K562 (cell line): ENCODE results near the gene CAMP. TPM values are rescaled to one million over a fixed set of nuclear protein-coding genes. Genes with fewer than 3 reads are reported as not detected.

Experiments used
- ATAC-seq: fragments of 200-7000 bp; cut with Tn5 transposase; 3 replicates; pipeline ENCODE4 v1.9.1; 2020; ENCODE audit warnings: moderate library complexity
- BruUV-seq: library from RNA; stranded (reverse); fragments of 400-500 nt; replicated peaks from 2 replicates; lab custom pipeline; 2021; lab: Mats Ljungman, UMichigan
- CTCF ChIA-PET: fragments of 300-600 bp; formaldehyde crosslinking; extraction: SDS; loops from one replicate; lab custom pipeline; 2021; ENCODE audit warnings: low intra/inter-chr PET ratio; lab: Yijun Ruan, JAX
- POLR2A ChIA-PET: fragments of 300-600, 350-650 bp; sonication (Branson Sonifier 250); formaldehyde crosslinking; extraction: SDS; loops from one replicate; lab custom pipeline; 2021; ENCODE audit warnings: antibody characterized with exemption, inconsistent platforms; lab: Yijun Ruan, JAX
- DNase-seq, 4 experiments: peaks; one replicate each; pipeline versions ENCODE4 v3.0.0 to v3.0.0-alpha.2; 2011 to 2018; ENCODE audit warnings: low spot score in 3 of 4, mixed read lengths in 3 of 4; ENCODE audit errors: extremely low read depth in 1 of 4
- FAIRE-seq: peaks from 2 replicates; lab custom pipeline; 2011; peaks lifted over from hg19 to GRCh38; lab: Jason Lieb, UNC
- H2AFZ ChIP-seq: 2 replicates; pipeline ENCODE4 v1.6.0; 2011; ENCODE audit warnings: low read depth, low read length, control low read depth, inconsistent platforms
- H3K27ac ChIP-seq: fragments of 200-600 bp; 3 replicates; pipeline ENCODE4 v1.8.0; 2011; ENCODE audit warnings: low read depth, mild to moderate bottlenecking, control low read depth, inconsistent platforms, low read length, moderate library complexity, mixed read lengths; ENCODE audit errors: extremely low read depth
- H3K27me3 ChIP-seq, 2 experiments: fragments of 300-600 bp in 1 of 2; 2 replicates in 1 of 2; 3 replicates in 1 of 2; pipeline versions ENCODE4 v1.6.0 to v1.8.0; 2011; ENCODE audit warnings: inconsistent platforms in 2 of 2, low read length in 2 of 2, mild to moderate bottlenecking in 1 of 2, mixed read lengths in 1 of 2, moderate library complexity in 1 of 2; ENCODE audit not compliant: control insufficient read depth in 2 of 2, insufficient read depth in 2 of 2
- H3K36me3 ChIP-seq: fragments of 300-600 bp; 3 replicates; pipeline ENCODE4 v1.8.0; 2011; ENCODE audit warnings: mild to moderate bottlenecking, low read length, inconsistent platforms; ENCODE audit not compliant: control insufficient read depth, insufficient read depth
- H3K4me1 ChIP-seq, 2 experiments: fragments of 200-600 bp in 1 of 2; replicated peaks in 1 of 2; 2 replicates in 1 of 2; 3 replicates in 1 of 2; pipeline versions ENCODE4 v1.5.1 to v1.8.0; 2011; ENCODE audit warnings: inconsistent platforms in 2 of 2, low read length in 2 of 2, mild to moderate bottlenecking in 1 of 2, mixed read lengths in 1 of 2, moderate library complexity in 1 of 2; ENCODE audit not compliant: control insufficient read depth in 2 of 2, insufficient read depth in 2 of 2
- H3K4me2 ChIP-seq: 2 replicates; pipeline ENCODE4 v1.6.1; 2011; ENCODE audit warnings: low read length, control low read depth, inconsistent platforms, mixed read lengths; ENCODE audit not compliant: insufficient read depth
- H3K4me3 ChIP-seq: fragments of 200-600 bp; sonication (generic), shearing (Covaris generic); 2 replicates; pipeline ENCODE4 v1.5.1; 2016; ENCODE audit warnings: control low read depth, inconsistent platforms
- H3K79me2 ChIP-seq: fragments of 200-600 bp; 3 replicates; pipeline ENCODE4 v1.8.0; 2011; ENCODE audit warnings: low read length, inconsistent platforms; ENCODE audit not compliant: control insufficient read depth, insufficient read depth
- H3K9ac ChIP-seq, 2 experiments: 2 replicates each; pipeline versions ENCODE4 v1.6.0 to v1.6.1; 2011; ENCODE audit warnings: low read depth in 2 of 2, low read length in 2 of 2, control low read depth in 1 of 2, inconsistent platforms in 1 of 2, mild to moderate bottlenecking in 1 of 2, mixed read lengths in 1 of 2; ENCODE audit not compliant: insufficient read depth in 1 of 2
- H3K9me1 ChIP-seq: one replicate; pipeline ENCODE4 v1.6.0; 2011; ENCODE audit warnings: inconsistent platforms, mild to moderate bottlenecking, low read length, moderate library complexity; ENCODE audit not compliant: control insufficient read depth, insufficient read depth
- H3K9me3 ChIP-seq: replicated peaks from 2 replicates; pipeline ENCODE4 v1.5.1; 2011; ENCODE audit warnings: low read depth, low read length, inconsistent platforms; ENCODE audit not compliant: control insufficient read depth, insufficient read depth
- H4K20me1 ChIP-seq: replicated peaks from 2 replicates; pipeline ENCODE4 v1.6.1; 2011; ENCODE audit warnings: low read length, inconsistent platforms, mixed read lengths; ENCODE audit not compliant: control insufficient read depth, insufficient read depth
- BRF1 ChIP-seq: IDR thresholded peaks from 3 replicates; pipeline ENCODE4 v1.6.1; 2011; ENCODE audit warnings: borderline replicate concordance, mild to moderate bottlenecking; ENCODE audit not compliant: insufficient read length; ENCODE audit errors: extremely low read depth
- C11orf30 ChIP-seq: fragments of 450-650 bp; IDR thresholded peaks from 2 replicates; pipeline ENCODE4 v1.6.1; 2016; ENCODE audit warnings: low read depth, mild to moderate bottlenecking
- CHD4 ChIP-seq: fragments of 200-600 bp; sonication (generic); IDR thresholded peaks from 3 replicates; pipeline ENCODE4 v1.6.1; 2012; ENCODE audit warnings: low read depth, mild to moderate bottlenecking, mixed read lengths, low read length, inconsistent platforms; ENCODE audit not compliant: insufficient read depth, insufficient replicate concordance, poor library complexity, severe bottlenecking
- FOXP1 ChIP-seq: sonication (generic); formaldehyde crosslinking; IDR thresholded peaks from 2 replicates; pipeline ENCODE4 v1.8.0; 2022; ENCODE audit warnings: mild to moderate bottlenecking, missing genetic modification reagents
- GABPB2 ChIP-seq: fragments of 250-450 bp; sonication (Bioruptor Pico); conservative IDR thresholded peaks from 2 replicates; pipeline ENCODE4 v1.5.1; 2021; ENCODE audit warnings: mild to moderate bottlenecking
- HBP1 ChIP-seq: fragments of 450-650 bp; formaldehyde crosslinking; IDR thresholded peaks from 2 replicates; pipeline ENCODE4 v1.4.0; 2022; ENCODE audit warnings: missing genetic modification characterization
- HNRNPUL1 ChIP-seq: fragments of 200-400 bp; formaldehyde crosslinking; IDR thresholded peaks from 2 replicates; pipeline ENCODE4 v1.6.1; 2017; ENCODE audit warnings: low read length
- MAFF ChIP-seq: IDR thresholded peaks from 2 replicates; pipeline ENCODE4 v1.6.1; 2012; ENCODE audit warnings: low read length, improper control_type of control experiment
- MAFG ChIP-seq: fragments of 450-650 bp; conservative IDR thresholded peaks from 2 replicates; pipeline ENCODE4 v1.6.1; 2016; ENCODE audit warnings: missing genetic modification characterization, missing compliant biosample characterization
- MAFK ChIP-seq: IDR thresholded peaks from 2 replicates; pipeline ENCODE4 v1.6.1; 2011; ENCODE audit warnings: low read length, improper control_type of control experiment
- NFE2 ChIP-seq: IDR thresholded peaks from 2 replicates; pipeline ENCODE4 v1.6.1; 2014; ENCODE audit warnings: antibody characterized with exemption, low read depth
- RBFOX2 ChIP-seq: fragments of 200-400 bp; formaldehyde crosslinking; IDR thresholded peaks from 2 replicates; pipeline ENCODE4 v1.6.1; 2017; ENCODE audit warnings: low read depth, mild to moderate bottlenecking, low read length, moderate library complexity
- SAP30 ChIP-seq: fragments of 200-600 bp; sonication (generic); IDR thresholded peaks from 2 replicates; pipeline ENCODE4 v1.6.1; 2012; ENCODE audit warnings: borderline replicate concordance, low read depth, mild to moderate bottlenecking, moderate library complexity, low read length, control low read depth, inconsistent platforms; ENCODE audit not compliant: insufficient read depth, poor library complexity, severe bottlenecking
- TOE1 ChIP-seq, 2 experiments: fragments of 450-650 bp in 1 of 2; sonication (generic) in 1 of 2; formaldehyde crosslinking in 1 of 2; IDR thresholded peaks; 2 replicates each; pipeline versions ENCODE4 v1.7.1 to v1.8.0; 2016 to 2022; ENCODE audit warnings: borderline replicate concordance in 2 of 2, mild to moderate bottlenecking in 2 of 2, antibody characterized with exemption in 1 of 2, inconsistent platforms in 1 of 2, low read depth in 1 of 2, missing genetic modification reagents in 1 of 2, moderate library complexity in 1 of 2
- ZFP1 ChIP-seq: fragments of 450-650 bp; formaldehyde crosslinking; IDR thresholded peaks from 2 replicates; pipeline ENCODE4 v1.4.0; 2020; ENCODE audit warnings: mild to moderate bottlenecking, mixed read lengths
- ZNF224 ChIP-seq: sonication (generic); formaldehyde crosslinking; IDR thresholded peaks from 2 replicates; pipeline ENCODE4 v1.8.0; 2022; ENCODE audit warnings: mild to moderate bottlenecking, missing genetic modification reagents
- ZNF316 ChIP-seq: fragments of 450-650 bp; IDR thresholded peaks from 2 replicates; pipeline ENCODE4 v1.6.1; 2016
- ZNF551 ChIP-seq: fragments of 250-450 bp; sonication (Bioruptor Pico); IDR thresholded peaks from 2 replicates; pipeline ENCODE4 v1.5.0; 2021; ENCODE audit warnings: mild to moderate bottlenecking, moderate library complexity
- ZNF586 ChIP-seq: fragments of 450-650 bp; formaldehyde crosslinking; conservative IDR thresholded peaks from 2 replicates; pipeline ENCODE4 v1.4.0; 2020; ENCODE audit warnings: mild to moderate bottlenecking, moderate library complexity
- WGBS: fragments of 100-300 bp; shearing (Covaris generic); methylation state at CpG from one replicate; pipeline ENCODE4 v1.1.6; 2016; ENCODE audit warnings: low coverage, mixed read lengths; ENCODE audit not compliant: insufficient coverage; ENCODE audit errors: missing lambda C conversion rate; 5-methylcytosine and 5-hydroxymethylcytosine counted together
- in situ Hi-C: fragments of 300-500 bp; cut with MboI; formaldehyde crosslinking; loops from 4 replicates; pipeline ENCODE4 v1.15.0; 2018; ENCODE audit warnings: inconsistent platforms, mixed read lengths
- intact Hi-C: fragments of 100-400 bp; cut with micrococcal nuclease; formaldehyde crosslinking; loops from 2 replicates; pipeline ENCODE4 v1.14.2; 2022
- polyA plus RNA-seq, 8 experiments: library from polyadenylated mRNA; depleted of rRNA in 4 of 8; stranded (reverse) in 5 of 8; unstranded in 3 of 8; fragments of >200 nt; fragmentation: Nextera tagmentation in 2 of 8; fragmentation: Illumina TruSeq in 1 of 8; extraction: Ambion mirVana in 2 of 8; extraction: Trizol in 1 of 8; gene quantifications; 2 replicates each; pipeline versions ENCODE4 v1.2.1 to v1.2.3, GENCODE V29; 2011 to 2014; ENCODE audit warnings: inconsistent platforms in 1 of 8, missing spikeins in 1 of 8
- total RNA-seq, 7 experiments: library from RNA; depleted of rRNA in 6 of 7; stranded (reverse); fragments of >200 nt in 6 of 7; fragmentation: Illumina TruSeq in 2 of 7; extraction: Trizol in 2 of 7; gene quantifications; 2 replicates each; pipeline versions ENCODE4 v1.2.1 to v1.2.3, GENCODE V29; 2011 to 2021; ENCODE audit warnings: low replicate concordance in 1 of 7

CAMP gene
- total and polyA plus RNA-seq, 9 of the 15 experiments (the other 6 are each of a cell fraction or from before 2014, with no cell fraction given), result 0.22 TPM; not detected in 8

DNA sequence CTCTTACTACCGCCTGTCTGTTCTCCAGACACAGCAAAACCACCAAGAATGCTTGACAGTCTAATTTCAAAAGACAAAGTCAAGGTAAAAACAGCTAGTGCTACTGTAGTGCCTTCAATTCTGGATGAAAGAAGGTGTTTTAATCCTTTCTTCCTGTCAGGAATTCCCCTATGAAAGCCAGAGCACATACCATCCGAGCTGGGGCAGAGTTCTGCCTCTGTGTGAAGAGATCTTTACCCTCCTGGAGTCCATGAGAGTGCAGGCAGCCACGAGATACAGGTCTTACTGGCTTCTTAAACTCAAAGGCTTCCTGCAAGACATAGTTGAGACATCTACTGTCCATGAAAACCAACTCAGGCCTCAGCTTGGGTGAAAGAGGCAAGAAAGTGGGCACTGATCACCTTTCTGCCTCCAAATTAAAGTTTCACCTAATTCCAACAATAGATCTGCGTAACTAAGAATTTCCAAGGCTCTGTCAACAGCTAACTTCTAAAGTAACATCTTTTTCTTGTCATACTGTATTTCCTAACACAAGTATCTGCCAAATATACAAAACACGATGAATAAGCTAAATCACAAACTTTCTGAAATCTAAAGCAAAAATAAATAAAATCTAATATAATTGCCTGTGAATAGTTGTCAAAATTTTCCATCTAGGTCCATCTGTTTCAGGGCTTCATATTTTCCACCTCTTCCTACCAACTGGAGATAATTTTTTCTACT, 42.6 kb upstream of the CAMP start (continued):
- TF ChIP-seq ZNF551 (no peak), HNRNPUL1 (no peak), SAP30 (no peak), TOE1 (IDR thresholded peaks at IDR 0.05; ENCODE audit: borderline replicate concordance) (no peak), TOE1 (CRISPR knock-in tag; IDR thresholded peaks at IDR 0.05; ENCODE audit: borderline replicate concordance, low read depth) (no peak), GABPB2 (0 out of 2 replicates have a peak, but pooled peaks have one; percentile 76), NFE2 (no peak), ZNF586 (CRISPR knock-in tag) (no peak)

DNA sequence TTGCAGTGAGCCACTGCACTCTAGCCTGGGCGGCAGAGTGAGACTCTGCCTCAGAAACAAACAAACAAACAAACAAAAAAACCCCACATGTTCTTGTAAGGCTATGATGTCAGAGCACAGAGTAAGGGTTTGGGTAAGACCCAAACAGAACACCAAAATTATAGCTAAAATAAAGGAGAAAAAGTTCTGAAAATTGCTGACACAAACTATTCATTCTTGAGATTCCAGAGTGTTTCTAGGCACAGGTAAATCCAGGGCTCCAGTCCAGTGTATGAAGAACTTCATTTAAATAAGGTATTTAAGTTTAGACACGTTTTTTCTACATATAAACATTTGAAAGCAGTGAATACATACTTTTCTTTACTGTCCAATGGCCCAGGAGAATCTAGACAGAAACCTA, 39.0 kb upstream of the CAMP start:
- no peaks in the 10 kb centered on the region for H3K9me3 ChIP-seq
- H3K9me1 ChIP-seq, result no peaks in the 10 kb centered on the region
- no peak for DNase-seq
- peaks cover 76% of the 10 kb centered on the region for H3K79me2 ChIP-seq
- POLR2A ChIA-PET, result interaction anchor here (1.0 kb wide), 1 partner anchor 12 kb away, joined by 3 read pairs; no protein-coding TSS in a partner anchor
- no peaks in the 10 kb centered on the region for H3K27me3 ChIP-seq
- peaks cover 0 to 15% of the 10 kb centered on the region in 2 experiments; a peak in 3 of 5 replicates for H3K4me1 ChIP-seq
- no peak for ATAC-seq
- H4K20me1 ChIP-seq, result 0 out of 2 replicates have a peak, but pooled peaks cover 5% of the 10 kb centered on the region
- WGBS, result 43% methylated on average over 2 of the region's 2 CpGs
- in situ Hi-C loops, result no loop called here
- intact Hi-C loops, result no loop called here
- FAIRE-seq, result no peak
- H3K36me3 ChIP-seq, result peaks cover 76% of the 10 kb centered on the region
- H3K9ac ChIP-seq, result no peak overlapping the region
- H3K4me3 ChIP-seq, result no peak overlapping the region
- no peak overlapping the region for H3K4me2 ChIP-seq
- BruUV-seq, result no TSS peak
- no peak overlapping the region for H2AFZ ChIP-seq
- H3K27ac ChIP-seq, result no peak overlapping the region
- CTCF ChIA-PET, result no interaction called here
- TF ChIP-seq C11orf30 (peak; percentile 79), BRF1 (no peak), ZNF224 (CRISPR knock-in tag) (no peak), ZNF316 (peak; percentile 92), HBP1 (no peak), FOXP1 (no peak), MAFF (peak; percentile 70; the same call in 1 of the 2 replicates), MAFK (peak; percentile 56; the same call in 1 of the 2 replicates), RBFOX2 (no peak), MAFG (peak; percentile 73), ZFP1 (CRISPR knock-in tag) (no peak), CHD4 (no peak)
